HepG2 (cell line): ENCODE data around the gene DDIT4. TPM values are rescaled to one million over a fixed set of nuclear protein-coding genes. Genes with fewer than 3 reads are reported as not detected.
A peak's percentile ranks its signal among the peaks of the same experiment; 100 is the strongest.

Experiments used
- BRCA1 ChIP-seq: sonication (generic); formaldehyde crosslinking; IDR thresholded peaks from 2 replicates; pipeline ENCODE4 v1.4.0; 2020; ENCODE audit warnings: missing genetic modification reagents
- CBX2 ChIP-seq, 2 experiments: fragments of 200-600 bp in 1 of 2; sonication (generic); formaldehyde crosslinking in 1 of 2; IDR thresholded peaks; 2 replicates each; pipeline versions ENCODE4 v1.7.0 to v1.8.1; 2018 to 2022; ENCODE audit warnings: low read depth in 2 of 2, low read length in 1 of 2, mild to moderate bottlenecking in 1 of 2, missing genetic modification reagents in 1 of 2
- ELF4 ChIP-seq: sonication (generic); formaldehyde crosslinking; IDR thresholded peaks from 2 replicates; pipeline ENCODE4 v1.5.0; 2020; ENCODE audit warnings: missing genetic modification reagents, mild to moderate bottlenecking, moderate library complexity, borderline replicate concordance
- GATAD2A ChIP-seq: IDR thresholded peaks from 2 replicates; pipeline ENCODE4 v1.6.1; 2016
- KAT7 ChIP-seq: IDR thresholded peaks from 2 replicates; pipeline ENCODE4 v1.6.1; 2018; ENCODE audit warnings: borderline replicate concordance, missing compliant biosample characterization
- NAIF1 ChIP-seq: sonication (generic); formaldehyde crosslinking; IDR thresholded peaks from 2 replicates; pipeline ENCODE4 v1.5.0; 2020; ENCODE audit warnings: mild to moderate bottlenecking, missing genetic modification reagents, borderline replicate concordance
- PHB2 ChIP-seq: fragments of 450-650 bp; IDR thresholded peaks from 2 replicates; pipeline ENCODE4 v1.6.1; 2018; ENCODE audit not compliant: partially characterized antibody
- PPARG ChIP-seq: conservative IDR thresholded peaks from 2 replicates; pipeline ENCODE4 v1.6.1; 2016; ENCODE audit warnings: missing biosample characterization, missing genetic modification reagents
- REL ChIP-seq: sonication (generic); formaldehyde crosslinking; conservative IDR thresholded peaks from 2 replicates; pipeline ENCODE4 v1.8.0; 2022; ENCODE audit warnings: mild to moderate bottlenecking, missing genetic modification reagents, moderate library complexity
- TEAD3 ChIP-seq: optimal IDR thresholded peaks from 2 replicates; pipeline ENCODE3; 2016; ENCODE audit warnings: borderline replicate concordance
- ZMYM3 ChIP-seq: sonication (generic); formaldehyde crosslinking; IDR thresholded peaks from 2 replicates; pipeline ENCODE4 v1.5.1; 2020; ENCODE audit warnings: mild to moderate bottlenecking, missing genetic modification reagents
- ZNF777 ChIP-seq: sonication (generic); formaldehyde crosslinking; IDR thresholded peaks from 2 replicates; pipeline ENCODE4 v1.4.0; 2020; ENCODE audit warnings: missing genetic modification reagents
- polyA plus RNA-seq, 8 experiments: library from polyadenylated mRNA; depleted of rRNA in 3 of 8; stranded (reverse) in 7 of 8; unstranded in 1 of 8; fragments of >200 nt; fragmentation: Illumina TruSeq in 4 of 8; extraction: Trizol in 4 of 8; gene quantifications; 2 replicates each; pipeline versions ENCODE4 v1.2.1 to v1.2.3, GENCODE V29; 2011 to 2016; ENCODE audit warnings: low read depth in 4 of 8, missing spikeins in 1 of 8, mixed read lengths in 1 of 8; ENCODE audit not compliant: insufficient read depth in 1 of 8
- total RNA-seq, 5 experiments: library from RNA; depleted of rRNA; stranded (reverse); fragments of >200 nt; fragmentation: Illumina TruSeq; extraction: Trizol; gene quantifications; 2 replicates each; pipeline ENCODE4 v1.2.3, GENCODE V29; 2016; ENCODE audit warnings: low read depth in 1 of 5
- TF ChIP-seq, protein P1 (sequence below): sonication (generic); formaldehyde crosslinking; IDR thresholded peaks from 2 replicates; pipeline ENCODE4 v1.5.0; 2020; ENCODE audit warnings: missing genetic modification reagents, mild to moderate bottlenecking, borderline replicate concordance
- TF ChIP-seq, protein P2 (sequence below): sonication (generic); formaldehyde crosslinking; IDR thresholded peaks from 2 replicates; pipeline ENCODE4 v1.8.0; 2022; ENCODE audit warnings: missing genetic modification reagents, low read depth, mild to moderate bottlenecking, borderline replicate concordance
- TF ChIP-seq, protein P3 (sequence below): sonication (generic); formaldehyde crosslinking; IDR thresholded peaks from 2 replicates; pipeline ENCODE4 v1.4.0; 2020; ENCODE audit warnings: missing genetic modification reagents, mild to moderate bottlenecking, borderline replicate concordance
- TF ChIP-seq, protein P4 (sequence below): IDR thresholded peaks from 2 replicates; pipeline ENCODE4 v1.6.1; 2016; ENCODE audit warnings: low read depth, missing genetic modification reagents, missing compliant biosample characterization
- TF ChIP-seq, protein P5 (sequence below): IDR thresholded peaks from 2 replicates; pipeline ENCODE4 v1.6.1; 2016; ENCODE audit warnings: low read depth, control low read depth

The DDIT4 gene
- total and polyA plus RNA-seq, 2 of the 13 experiments (the other 11 are each of a cell fraction or from before 2014, with no cell fraction given) = 35.6 to 40.7 TPM

DNA sequence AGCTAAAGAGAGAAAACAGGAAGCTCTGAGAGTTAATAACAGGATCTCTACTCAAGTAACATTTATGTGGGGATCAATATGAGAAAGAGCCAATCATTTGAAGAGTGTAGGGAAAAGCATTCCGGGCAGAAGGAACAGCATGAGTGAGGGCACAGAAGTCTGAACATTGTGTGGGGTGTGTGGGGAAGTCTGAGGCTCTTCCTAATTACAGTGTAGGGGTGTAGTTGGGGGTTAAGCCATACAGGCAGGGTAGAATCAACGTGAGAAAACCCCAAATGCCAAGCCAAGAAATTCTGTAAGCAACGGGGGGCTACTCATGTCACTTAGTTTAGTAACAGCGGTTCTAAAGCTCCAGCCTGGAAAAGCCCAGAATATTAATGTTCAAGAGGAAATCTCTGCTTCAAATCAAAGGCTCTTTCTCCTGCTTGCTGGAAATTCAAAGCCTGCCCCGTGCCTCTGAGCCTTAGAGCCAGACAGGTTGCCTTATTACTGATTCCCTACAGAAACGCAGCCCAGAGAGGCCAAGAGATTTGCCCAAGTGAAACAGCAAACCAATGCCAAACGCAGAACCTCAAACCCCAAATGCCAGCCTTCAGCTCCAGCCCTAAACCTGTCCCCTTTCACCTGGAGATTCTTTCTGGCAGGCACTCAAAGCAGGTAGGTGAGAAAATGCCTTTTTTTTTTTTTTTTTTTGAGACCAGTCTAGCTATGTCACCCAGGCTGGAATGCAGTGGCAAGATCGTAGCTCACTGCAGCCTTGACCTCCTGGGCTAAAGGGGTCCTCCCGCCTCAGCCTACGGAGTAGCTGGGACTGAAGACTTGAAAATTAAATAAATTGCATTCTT lies 44.9 kb downstream of the DDIT4 start (continued):
- TF ChIP-seq PPARG (CRISPR knock-in tag) (peak; percentile 20; the same call in 1 of the 2 replicates), PHB2 (no peak), TEAD3 (CRISPR knock-in tag) (peak; percentile 77), KAT7 (CRISPR knock-in tag) (no peak), BRCA1 (CRISPR knock-in tag) (no peak), REL (CRISPR knock-in tag) (0 out of 2 replicates have a peak, but pooled peaks have one; percentile 1), ELF4 (CRISPR knock-in tag) (peak; percentile 43; the same call in 1 of the 2 replicates), ZNF777 (no peak), ZMYM3 (peak; percentile 83), CBX2 (IDR thresholded peaks at IDR 0.05; ENCODE audit: low read depth, low read length) (no peak), CBX2 (CRISPR knock-in tag; IDR thresholded peaks at IDR 0.05; ENCODE audit: low read depth) (no peak), GATAD2A (CRISPR knock-in tag) (0 out of 2 replicates have a peak, but pooled peaks have one; percentile 36), NAIF1 (CRISPR knock-in tag) (0 out of 2 replicates have a peak, but pooled peaks have one; percentile 42)
- TF ChIP-seq, protein P1, sequence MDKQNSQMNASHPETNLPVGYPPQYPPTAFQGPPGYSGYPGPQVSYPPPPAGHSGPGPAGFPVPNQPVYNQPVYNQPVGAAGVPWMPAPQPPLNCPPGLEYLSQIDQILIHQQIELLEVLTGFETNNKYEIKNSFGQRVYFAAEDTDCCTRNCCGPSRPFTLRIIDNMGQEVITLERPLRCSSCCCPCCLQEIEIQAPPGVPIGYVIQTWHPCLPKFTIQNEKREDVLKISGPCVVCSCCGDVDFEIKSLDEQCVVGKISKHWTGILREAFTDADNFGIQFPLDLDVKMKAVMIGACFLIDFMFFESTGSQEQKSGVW (CRISPR knock-in tag) = no peak
- TF ChIP-seq, protein P2, sequence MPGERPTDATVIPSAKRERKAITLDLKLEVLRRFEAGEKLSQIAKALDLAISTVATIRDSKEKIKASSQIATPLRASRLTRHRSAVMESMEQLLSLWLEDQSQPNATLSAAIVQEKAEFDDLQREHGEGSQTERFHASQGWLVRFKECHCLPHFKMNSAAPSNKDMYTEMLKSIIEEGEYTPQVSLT = no peak
- TF ChIP-seq, protein P3, sequence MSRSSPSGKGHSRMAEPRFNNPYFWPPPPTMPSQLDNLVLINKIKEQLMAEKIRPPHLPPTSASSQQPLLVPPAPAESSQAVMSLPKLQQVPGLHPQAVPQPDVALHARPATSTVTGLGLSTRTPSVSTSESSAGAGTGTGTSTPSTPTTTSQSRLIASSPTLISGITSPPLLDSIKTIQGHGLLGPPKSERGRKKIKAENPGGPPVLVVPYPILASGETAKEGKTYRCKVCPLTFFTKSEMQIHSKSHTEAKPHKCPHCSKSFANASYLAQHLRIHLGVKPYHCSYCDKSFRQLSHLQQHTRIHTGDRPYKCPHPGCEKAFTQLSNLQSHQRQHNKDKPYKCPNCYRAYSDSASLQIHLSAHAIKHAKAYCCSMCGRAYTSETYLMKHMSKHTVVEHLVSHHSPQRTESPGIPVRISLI (CRISPR knock-in tag) = peak; percentile 52; the same call in 1 of the 2 replicates
- TF ChIP-seq, protein P4, sequence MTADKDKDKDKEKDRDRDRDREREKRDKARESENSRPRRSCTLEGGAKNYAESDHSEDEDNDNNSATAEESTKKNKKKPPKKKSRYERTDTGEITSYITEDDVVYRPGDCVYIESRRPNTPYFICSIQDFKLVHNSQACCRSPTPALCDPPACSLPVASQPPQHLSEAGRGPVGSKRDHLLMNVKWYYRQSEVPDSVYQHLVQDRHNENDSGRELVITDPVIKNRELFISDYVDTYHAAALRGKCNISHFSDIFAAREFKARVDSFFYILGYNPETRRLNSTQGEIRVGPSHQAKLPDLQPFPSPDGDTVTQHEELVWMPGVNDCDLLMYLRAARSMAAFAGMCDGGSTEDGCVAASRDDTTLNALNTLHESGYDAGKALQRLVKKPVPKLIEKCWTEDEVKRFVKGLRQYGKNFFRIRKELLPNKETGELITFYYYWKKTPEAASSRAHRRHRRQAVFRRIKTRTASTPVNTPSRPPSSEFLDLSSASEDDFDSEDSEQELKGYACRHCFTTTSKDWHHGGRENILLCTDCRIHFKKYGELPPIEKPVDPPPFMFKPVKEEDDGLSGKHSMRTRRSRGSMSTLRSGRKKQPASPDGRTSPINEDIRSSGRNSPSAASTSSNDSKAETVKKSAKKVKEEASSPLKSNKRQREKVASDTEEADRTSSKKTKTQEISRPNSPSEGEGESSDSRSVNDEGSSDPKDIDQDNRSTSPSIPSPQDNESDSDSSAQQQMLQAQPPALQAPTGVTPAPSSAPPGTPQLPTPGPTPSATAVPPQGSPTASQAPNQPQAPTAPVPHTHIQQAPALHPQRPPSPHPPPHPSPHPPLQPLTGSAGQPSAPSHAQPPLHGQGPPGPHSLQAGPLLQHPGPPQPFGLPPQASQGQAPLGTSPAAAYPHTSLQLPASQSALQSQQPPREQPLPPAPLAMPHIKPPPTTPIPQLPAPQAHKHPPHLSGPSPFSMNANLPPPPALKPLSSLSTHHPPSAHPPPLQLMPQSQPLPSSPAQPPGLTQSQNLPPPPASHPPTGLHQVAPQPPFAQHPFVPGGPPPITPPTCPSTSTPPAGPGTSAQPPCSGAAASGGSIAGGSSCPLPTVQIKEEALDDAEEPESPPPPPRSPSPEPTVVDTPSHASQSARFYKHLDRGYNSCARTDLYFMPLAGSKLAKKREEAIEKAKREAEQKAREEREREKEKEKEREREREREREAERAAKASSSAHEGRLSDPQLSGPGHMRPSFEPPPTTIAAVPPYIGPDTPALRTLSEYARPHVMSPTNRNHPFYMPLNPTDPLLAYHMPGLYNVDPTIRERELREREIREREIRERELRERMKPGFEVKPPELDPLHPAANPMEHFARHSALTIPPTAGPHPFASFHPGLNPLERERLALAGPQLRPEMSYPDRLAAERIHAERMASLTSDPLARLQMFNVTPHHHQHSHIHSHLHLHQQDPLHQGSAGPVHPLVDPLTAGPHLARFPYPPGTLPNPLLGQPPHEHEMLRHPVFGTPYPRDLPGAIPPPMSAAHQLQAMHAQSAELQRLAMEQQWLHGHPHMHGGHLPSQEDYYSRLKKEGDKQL = no peak
- TF ChIP-seq, protein P5, sequence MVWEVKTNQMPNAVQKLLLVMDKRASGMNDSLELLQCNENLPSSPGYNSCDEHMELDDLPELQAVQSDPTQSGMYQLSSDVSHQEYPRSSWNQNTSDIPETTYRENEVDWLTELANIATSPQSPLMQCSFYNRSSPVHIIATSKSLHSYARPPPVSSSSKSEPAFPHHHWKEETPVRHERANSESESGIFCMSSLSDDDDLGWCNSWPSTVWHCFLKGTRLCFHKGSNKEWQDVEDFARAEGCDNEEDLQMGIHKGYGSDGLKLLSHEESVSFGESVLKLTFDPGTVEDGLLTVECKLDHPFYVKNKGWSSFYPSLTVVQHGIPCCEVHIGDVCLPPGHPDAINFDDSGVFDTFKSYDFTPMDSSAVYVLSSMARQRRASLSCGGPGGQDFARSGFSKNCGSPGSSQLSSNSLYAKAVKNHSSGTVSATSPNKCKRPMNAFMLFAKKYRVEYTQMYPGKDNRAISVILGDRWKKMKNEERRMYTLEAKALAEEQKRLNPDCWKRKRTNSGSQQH (CRISPR knock-in tag) = no peak
